Measurements from ENCODE around the gene TBX3.

Gene TBX3

GRCh38 chr12:114681116-114681871 is 2.7 kb downstream of the TBX3 start:
- no peak for DNase-seq

GRCh38 chr12:114680604-114681069 is 3.3 kb downstream of the TBX3 start:
- no peak for DNase-seq

- DNase-seq, result no peak
Observed at GRCh38 chr12:114679942-114680341, 4.0 kb downstream of the TBX3 start.

GRCh38 chr12:114679452-114679875 is 4.5 kb downstream of the TBX3 start:
- DNase-seq, result no peak

- DNase-seq, result no peak
Observed at GRCh38 chr12:114678718-114679117, 5.3 kb downstream of the TBX3 start.

GRCh38 chr12:114678028-114678427 is 5.9 kb downstream of the TBX3 start:
- no peak for DNase-seq

GRCh38 chr12:114676142-114676741 is 7.7 kb downstream of the TBX3 start:
- no peak for DNase-seq

GRCh38 chr12:114674251-114675047 is 9.5 kb downstream of the TBX3 start:
- no peak for DNase-seq

- no peak for DNase-seq
Observed at GRCh38 chr12:114673901-114674250, 10.1 kb downstream of the TBX3 start.

GRCh38 chr12:114673169-114673833 is 10.7 kb downstream of the TBX3 start:
- no peak for DNase-seq

GRCh38 chr12:114672817-114673168 is 11.2 kb downstream of the TBX3 start:
- DNase-seq, result no peak

GRCh38 chr12:114671443-114672411 is 12.2 kb downstream of the TBX3 start:
- DNase-seq, result no peak

GRCh38 chr12:114671066-114671442 is 12.9 kb downstream of the TBX3 start:
- DNase-seq, result no peak

GRCh38 chr12:114670291-114670980 is 13.5 kb downstream of the TBX3 start:
- DNase-seq, result no peak

- DNase-seq, result no peak
Observed at GRCh38 chr12:114669401-114670290, 14.3 kb downstream of the TBX3 start.

GRCh38 chr12:114668886-114669288 is 15.1 kb downstream of the TBX3 start:
- DNase-seq, result no peak

GRCh38 chr12:114668151-114668885 is 15.7 kb downstream of the TBX3 start:
- DNase-seq, result no peak

GRCh38 chr12:114667669-114668150 is 16.3 kb downstream of the TBX3 start:
- no peak for DNase-seq

Data from activated CD8-positive, alpha-beta memory T cell treated with anti-CD3 and anti-CD28 coated beads, Interleukin-2, amount 50 U/mL, for 48 hours (primary cell).